ENCODE results near the gene SPAG17.

DNA sequence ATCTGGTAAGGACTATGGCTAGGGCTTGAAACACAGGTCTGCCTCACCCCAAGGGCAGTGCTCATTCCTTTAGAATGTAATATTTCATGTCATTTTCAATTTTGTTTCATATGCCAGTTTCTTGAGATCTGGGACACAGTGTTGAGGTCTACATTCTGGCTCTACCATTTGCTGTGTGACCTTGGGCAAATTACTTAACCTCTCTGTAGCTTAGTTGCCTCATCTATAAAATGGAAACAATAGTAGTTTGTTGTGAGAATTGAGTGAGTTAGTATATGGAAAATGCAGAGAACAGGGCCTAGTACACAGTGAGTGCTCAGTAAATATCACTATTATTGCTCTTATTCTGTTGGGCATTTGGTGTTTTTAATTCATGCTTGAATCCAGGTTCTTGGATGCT, 171.1 kb downstream of the SPAG17 start:
- no peak for TF ChIP-seq POLR2A (IDR thresholded peaks at IDR 0.05)
- TF ChIP-seq, protein P1, sequence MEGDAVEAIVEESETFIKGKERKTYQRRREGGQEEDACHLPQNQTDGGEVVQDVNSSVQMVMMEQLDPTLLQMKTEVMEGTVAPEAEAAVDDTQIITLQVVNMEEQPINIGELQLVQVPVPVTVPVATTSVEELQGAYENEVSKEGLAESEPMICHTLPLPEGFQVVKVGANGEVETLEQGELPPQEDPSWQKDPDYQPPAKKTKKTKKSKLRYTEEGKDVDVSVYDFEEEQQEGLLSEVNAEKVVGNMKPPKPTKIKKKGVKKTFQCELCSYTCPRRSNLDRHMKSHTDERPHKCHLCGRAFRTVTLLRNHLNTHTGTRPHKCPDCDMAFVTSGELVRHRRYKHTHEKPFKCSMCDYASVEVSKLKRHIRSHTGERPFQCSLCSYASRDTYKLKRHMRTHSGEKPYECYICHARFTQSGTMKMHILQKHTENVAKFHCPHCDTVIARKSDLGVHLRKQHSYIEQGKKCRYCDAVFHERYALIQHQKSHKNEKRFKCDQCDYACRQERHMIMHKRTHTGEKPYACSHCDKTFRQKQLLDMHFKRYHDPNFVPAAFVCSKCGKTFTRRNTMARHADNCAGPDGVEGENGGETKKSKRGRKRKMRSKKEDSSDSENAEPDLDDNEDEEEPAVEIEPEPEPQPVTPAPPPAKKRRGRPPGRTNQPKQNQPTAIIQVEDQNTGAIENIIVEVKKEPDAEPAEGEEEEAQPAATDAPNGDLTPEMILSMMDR (IDR thresholded peaks at IDR 0.05): no peak
- TF ChIP-seq EP300 (IDR thresholded peaks at IDR 0.05): no peak
- no peak for TF ChIP-seq POLR2AphosphoS5 (IDR thresholded peaks at IDR 0.05)
